HG02973 (cell line): ENCODE data around the gene PICALM.

Experiments
- ATAC-seq: cut with Tn5 transposase; IDR thresholded peaks from one replicate; pipeline ENCODE4 v1.9.1; 2021; ENCODE audit warnings: moderate library complexity; ENCODE audit not compliant: unreplicated experiment

The PICALM gene

DNA sequence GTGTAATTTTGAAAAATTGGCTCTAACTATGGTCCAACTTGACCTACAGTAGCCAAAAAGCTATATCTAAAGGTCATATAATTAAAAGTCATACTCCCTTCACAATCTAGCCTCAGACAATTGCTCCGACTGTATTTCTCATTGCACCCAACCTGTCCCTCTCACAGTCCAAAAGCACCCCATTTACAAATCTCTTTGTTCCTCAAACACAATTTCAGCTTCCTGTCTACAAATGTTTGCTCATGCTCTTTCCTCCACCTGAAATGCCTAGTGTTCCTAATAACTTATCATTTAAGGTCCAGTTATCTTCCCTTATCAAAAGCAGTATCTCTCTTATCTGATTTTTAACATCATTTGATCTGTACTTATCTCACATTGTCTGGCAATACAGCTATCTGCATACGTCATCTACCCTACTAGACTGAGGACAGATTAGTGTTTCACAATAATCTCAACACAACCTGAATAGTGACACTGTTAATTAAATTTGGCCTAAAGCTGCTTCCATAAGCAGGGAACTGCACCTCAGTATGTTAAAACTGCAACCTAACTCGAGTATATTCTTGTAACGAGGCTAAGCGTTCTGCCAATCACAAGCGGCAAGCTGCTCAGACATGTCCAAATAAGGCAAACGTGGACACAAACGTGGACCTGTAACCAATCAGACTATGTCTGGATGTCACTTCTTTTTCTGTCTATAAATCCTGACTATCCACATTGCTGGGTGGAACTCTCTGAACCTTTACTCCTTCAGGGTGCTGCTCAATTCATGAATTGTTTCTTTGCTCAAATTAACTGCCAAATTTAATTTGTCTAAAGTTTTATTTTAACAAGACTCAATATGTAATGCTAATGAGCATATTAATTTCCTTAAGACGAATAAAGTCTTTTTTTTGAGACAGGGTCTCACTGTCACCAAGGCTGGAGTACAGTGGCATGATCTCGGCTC lies 15.9 kb downstream of the PICALM start:
- ATAC-seq, result no peak

DNA sequence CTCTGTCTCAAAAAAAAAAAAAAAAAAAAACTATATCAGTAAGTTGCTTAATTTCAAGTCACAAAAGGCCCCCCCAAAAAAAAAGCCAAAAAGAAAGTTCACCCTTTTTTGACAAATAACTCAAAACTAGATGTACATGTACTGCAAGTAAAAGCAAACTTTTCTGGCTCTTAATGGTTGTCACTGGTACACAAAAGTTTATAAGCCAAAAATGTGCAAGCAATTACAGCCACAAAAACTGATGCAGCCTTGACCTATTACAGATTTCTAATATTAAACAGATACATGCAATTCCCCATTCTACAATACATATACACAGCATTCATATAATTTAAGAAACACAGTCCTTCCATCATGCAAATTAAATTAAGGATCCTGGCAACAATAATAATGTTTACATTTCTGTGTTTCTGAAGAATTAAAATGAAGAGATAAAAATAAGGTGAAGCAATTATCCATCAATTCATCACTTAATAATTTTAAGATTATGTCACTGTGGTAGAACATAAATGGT lies 18.6 kb downstream of the PICALM start:
- no peak for ATAC-seq

DNA sequence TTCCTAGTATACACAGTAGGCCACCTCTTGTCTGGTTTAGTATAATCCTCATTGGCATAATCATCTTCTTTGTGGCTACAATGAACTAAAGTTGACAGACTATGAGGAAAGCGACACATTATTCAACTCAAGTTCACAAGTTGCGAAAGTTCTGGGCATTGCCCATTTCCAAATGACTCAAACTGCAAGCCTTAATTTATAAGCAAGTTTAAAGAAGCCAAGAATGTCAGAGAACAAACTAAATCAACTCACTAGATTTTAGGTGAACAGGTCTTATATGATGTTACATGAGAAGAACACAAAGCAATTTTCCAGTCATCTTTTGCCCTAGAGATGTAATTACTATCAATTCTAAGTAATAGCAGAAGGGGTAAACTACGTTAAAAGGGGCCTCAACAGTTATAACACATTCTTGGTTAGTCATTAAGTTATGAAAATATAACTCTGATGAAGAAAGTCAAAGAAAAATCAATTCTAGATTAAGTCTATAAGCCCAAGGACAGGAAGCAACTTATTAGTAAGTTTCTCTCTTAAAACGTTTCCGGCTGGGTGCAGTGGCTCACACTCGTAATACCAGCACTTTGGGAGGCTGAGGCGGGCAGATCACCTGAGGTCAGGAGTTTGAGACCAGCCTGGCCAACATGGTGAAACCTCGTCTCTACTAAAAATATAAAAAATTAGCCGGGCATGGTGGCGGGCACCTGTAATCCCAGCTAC lies 21.5 kb downstream of the PICALM start:
- ATAC-seq, result no peak

DNA sequence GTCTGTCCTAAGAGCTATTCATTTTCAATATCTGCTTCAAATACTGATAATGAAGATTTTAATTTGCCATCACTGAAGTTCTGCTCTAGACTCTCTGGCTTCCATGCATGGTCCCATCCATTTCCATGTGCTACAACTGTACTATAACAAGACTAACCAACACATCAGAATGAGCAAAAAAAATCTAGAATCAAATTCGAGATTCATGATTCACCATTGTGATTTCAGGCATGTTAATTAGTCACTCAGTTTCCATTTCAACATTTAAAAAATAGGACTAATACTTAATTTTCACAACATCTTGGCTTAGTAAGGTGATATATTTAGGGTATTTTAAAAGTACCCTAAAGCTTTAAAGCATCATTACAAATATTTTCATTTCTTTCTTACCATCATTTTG lies 22.8 kb downstream of the PICALM start:
- no peak for ATAC-seq

DNA sequence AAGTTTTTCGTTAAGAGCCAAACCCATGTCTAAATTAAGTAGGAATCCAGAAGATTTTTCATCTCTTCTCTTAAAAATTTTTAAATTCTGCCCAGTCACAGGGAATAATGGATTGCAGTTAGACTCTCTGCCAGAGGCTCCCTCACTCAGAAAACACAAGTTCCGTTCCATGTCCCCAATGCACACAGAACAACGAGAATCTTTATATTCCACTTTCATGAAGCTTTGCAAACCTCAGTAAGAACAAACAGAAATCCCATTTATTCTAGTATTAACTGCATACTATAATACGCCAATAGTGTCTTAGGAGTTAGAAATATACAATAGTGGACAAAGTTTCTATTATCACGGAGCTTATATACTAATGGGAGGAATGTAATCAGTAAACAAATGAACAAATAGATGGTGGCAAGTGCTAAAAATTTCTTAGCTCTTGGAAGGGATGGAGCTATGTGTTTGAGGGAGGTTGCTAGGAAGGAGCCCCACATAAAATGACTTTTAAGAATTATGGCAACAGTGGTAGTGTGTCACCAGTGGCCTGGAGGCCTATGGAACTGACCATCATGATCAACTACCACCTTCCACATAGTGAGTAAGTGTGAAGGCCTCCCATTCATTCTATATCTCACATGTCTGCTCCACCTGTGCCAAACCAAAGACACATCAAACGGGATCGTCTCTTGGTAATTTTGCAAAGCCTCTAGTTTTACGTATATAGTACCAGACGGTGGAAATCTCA lies 24.9 kb downstream of the PICALM start:
- no peak for ATAC-seq

DNA sequence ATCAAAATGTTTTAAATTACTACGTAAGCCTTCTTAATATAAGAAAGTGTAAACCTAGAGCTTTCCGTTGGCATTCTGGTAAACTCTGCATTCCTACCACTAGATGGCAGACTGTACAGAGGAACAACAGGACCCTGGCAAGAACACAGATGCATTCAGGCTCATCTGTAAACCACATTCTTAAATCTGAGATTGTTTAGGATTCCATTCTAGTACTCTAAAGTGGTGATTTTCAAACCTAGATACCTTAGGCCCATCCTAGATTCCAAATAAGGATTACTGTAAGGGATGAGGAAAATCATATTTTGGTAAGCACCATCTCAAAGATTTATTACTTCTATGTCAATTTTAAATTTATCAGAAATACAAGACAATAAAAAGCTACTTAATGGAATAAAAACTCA lies 26.9 kb downstream of the PICALM start:
- peak; percentile 66 for ATAC-seq

DNA sequence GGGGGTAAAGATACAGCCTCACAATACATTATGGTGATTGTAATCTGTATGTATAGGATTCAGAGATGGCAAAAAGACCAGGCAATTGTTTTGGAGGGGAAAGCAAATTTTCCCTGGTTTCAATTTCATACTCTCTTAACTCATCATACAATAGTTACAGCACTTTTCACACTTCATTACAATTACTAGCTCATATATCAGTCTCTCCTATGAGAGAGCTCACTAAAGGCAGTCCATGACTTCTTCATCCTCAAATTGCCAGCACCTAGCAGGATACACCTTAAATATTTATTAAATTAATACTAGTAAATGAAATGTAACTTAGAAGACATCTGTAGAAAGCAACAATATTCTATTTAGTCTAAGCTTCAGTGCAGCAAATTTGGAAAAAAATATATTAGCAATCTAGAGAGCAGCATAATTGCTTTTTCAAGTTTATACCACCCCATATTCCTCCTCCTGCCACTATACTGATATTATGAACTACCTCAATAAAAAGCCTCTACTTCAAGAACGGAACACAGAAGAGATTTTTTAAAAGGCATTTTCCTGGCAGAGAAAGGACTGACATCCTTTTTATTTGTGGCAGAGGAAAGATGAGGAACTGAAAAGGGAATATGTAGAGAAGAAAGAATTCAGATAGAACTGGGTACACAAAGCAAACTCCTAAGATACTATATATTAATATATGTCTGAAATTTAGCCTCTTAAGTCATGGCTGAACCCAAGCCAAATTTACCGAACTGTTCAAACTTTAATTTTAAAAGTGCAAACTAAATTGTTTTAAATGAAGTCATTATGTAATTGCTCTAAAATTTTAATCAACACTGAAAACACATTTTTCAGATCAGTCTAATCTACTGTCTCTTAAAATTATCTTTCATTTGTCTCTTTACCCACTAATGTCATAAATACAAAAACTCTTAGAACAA lies 27.7 kb downstream of the PICALM start:
- no peak for ATAC-seq

DNA sequence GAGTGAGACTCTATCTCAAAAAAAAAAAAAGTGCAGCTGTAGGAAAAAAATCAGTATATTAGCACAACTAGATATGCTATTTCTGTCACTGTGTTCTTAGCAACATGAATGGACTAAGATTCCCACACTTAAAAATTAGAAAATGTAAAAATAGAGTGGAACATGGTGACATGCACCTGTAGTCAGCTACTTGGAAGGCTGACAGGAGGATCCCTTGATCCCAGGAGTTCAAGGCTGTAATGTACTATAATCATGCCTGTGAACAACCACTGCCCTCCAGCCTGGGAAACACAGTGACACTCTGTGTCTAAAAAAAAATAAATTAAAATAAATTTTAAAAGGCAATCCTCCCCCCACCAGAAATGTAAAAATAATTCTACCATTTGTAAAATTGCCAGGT lies 29.8 kb downstream of the PICALM start:
- no peak for ATAC-seq

DNA sequence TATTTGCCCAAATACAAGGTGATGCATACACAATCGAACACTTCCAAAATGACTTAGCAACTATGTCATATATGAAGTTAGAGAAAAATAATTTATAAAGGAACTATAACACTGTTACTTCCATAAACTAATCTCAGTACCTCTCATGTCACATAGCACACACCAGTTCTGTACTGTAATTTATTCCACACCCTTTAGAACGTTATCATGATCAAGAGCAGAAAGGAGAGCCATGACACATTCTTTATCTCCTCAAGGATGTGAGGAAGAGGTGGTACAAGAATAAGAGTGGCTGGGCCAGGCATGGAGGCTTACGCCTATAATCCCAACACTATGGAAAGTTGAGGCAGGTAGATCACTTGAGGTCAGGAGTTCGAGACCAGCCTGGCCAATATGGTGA lies 31.1 kb downstream of the PICALM start:
- no peak for ATAC-seq

DNA sequence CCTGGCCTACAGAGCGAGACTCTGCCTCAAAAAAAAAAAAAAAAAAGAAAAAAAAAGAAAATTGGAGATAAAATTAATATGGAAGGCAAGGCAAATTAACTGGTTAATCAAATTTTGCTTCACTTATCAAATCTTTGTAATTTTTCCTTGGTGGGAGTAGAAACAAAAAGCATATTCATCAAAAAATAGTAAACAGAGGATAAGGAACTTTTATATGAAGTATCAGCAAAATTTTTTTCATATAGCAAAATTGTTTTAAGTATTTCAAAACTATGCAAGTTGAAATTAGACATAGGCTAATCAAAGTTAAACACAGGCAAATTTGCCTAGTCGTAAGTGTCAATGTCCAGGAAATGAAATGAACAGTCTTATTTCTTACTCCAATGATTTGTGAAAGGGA lies 33.0 kb downstream of the PICALM start:
- ATAC-seq, result no peak

DNA sequence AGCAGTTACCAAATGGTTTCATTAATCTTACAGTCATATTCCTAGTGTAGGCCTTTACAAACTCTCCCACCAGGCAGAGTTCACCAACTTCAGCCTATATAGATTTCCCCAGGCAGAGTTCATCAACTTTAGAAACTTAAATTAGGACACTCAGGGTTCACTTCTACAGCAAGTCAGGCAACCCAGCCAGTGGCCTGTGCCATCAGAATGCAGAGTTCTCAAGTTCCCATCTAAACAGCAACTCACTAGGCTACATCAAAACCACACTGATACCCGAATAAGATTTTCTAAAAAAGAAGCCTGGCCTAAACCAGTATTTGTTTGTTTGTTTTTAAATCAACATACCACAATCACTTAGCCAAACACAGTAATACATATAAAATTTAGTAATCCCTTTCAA lies 33.7 kb downstream of the PICALM start:
- no peak for ATAC-seq

DNA sequence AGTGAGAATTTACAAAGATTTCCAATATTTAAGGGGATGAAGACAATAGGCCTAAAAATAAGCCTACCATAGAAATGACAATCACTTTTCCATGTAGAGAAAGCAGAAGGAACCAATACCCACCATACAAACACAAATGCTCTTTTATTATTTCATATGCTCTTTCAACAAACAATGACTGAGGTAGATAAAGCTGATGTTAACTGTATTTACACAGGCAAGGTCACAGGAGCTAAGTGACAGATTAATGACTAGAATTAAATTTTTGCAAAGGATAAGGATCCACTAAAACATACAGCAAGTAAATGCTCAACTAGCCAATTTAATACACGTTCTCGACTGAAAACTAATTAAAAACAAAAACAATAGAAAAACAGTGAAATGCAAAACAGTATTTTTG lies 34.2 kb downstream of the PICALM start:
- no peak for ATAC-seq

DNA sequence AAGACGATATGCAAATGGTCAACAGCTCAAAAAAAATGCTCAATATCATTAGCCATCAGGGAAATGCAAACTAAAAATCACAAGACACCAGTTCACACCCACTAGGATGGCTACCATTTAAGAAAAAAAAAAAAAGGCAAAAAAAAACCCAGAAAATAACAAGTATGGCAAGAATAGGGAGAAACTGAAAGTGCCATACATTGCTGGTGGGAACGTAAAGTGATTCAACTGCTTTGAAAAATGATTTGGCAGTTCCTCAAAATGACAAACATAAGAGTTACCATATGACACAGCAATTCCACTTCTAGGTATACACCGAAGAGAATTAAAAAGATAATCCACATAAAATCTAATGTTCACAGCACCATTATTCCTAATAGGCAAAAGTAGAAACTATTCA lies 47.5 kb downstream of the PICALM start:
- no peak for ATAC-seq

DNA sequence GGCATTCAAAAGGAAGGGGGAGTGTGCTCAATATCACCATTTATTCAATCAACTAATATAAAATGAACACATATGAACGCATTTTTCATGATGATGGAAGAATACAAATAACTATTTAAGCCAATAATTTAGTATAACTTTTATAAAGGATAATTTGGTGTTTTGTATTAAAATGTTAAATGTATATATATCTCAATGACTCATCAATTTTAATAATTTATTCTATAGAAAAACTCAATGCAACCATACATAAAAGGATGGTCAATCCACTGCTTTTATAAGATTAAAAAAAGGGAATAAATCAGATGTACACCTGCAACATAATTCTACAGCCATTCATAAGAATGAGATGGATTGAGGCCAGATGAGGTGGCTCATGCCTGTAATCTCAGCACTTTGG lies 50.6 kb downstream of the PICALM start:
- ATAC-seq, result no peak

DNA sequence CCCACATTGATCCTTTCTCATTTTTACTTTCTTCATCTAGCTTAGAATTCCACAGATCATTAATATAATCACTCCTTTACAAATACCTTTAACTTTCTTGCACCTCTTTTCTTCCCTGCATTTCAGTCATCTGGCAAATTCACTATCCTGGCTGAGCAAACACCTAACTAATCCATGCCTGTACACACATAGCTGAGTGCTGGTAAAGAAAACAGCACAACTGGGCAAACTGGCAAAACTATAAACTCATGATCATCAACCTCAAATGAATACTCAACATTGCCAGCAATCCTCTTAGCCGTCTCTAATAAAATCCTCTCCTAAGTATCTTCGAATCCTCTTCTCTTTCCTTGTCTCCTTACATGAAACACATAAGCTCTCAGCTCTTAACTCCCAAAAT lies 52.4 kb downstream of the PICALM start:
- no peak for ATAC-seq

DNA sequence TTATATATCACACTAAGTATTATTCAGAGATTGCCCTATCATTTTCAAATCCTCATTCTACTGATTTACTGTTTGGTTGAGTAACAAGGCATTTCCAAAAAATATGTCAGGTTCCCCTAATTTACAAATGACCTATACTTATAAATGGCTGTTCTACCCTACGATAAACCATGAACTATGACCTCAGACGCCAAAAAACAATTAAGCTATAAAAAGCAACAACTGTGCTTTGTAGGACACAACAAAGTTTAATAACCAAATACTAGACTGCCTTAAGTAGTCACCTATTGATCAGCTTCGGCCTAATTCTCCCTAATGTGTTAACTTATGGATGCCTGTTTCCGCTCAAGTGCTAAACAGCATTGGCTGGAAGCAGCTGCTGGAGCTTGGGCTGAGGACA lies 53.2 kb downstream of the PICALM start:
- ATAC-seq, result no peak

DNA sequence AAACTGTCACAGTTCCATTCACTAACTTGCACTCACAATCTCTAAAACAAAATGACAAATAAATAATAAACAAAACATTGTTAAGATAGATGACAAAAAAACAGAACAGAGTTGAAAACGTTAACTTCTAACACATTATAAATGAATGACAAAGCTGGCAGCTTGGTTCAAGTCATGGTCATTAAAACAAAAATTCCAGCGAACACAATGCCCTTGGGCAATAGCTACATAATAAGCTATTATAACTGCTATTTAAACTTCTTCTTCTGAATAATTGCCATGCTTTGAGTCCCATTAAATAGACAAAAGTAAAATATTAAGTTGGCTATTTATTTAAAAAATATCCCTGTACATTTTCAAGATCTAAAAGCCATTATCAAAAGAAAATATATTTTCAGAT lies 54.7 kb downstream of the PICALM start:
- no peak for ATAC-seq

DNA sequence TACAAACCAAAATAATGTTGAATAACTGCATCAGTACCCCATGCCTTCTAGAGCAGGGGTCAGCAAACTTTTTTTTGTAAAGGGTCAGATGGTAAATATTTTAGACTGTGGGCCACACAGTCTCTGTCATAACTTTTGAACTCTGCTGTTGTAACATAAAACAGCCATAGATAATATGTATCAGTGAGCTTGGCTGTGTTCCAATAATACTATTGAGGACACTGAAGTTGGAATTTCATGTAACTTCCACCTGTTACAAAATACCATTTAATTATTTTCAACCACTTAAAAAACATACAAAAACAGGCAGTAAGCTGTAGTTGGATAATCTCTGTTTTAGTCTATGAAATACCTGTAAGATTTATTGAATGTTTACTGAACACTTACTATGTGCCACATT lies 55.2 kb downstream of the PICALM start:
- ATAC-seq, result no peak

DNA sequence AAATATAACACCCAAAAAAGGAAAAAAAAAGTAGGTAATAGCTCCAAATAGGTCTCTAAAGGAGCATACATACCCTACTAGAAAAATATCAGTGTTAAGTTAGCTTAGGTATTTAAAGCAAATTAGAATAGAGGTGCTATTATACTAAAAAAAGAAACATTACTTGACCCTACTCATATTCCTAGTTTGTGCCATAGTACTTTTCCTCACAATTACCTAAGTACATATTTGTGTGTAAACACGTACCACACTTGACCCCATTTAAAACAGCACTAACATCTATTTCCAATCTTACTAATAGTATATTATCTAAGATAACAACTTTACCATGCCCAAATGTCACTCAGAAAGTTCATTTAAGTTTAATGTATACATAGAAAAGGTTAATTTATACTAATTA lies 57.7 kb downstream of the PICALM start:
- ATAC-seq, result no peak

DNA sequence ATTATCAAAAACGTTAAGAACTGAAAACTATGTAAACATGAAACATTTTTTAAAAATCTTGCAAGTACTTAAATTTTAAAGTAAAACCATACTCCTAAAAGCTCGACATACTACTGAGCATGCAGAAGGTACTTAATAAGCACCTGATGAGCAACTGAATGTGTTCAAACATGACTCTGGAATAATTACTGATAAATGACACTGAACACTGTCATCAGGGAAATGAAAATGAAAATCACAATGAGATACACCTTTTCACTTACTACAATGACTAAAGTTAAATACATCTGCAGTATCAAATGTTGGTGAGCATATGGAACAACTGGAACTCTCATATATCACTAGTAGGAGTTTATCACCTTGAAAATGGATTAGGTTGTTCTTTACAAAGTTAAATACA lies 65.2 kb downstream of the PICALM start:
- ATAC-seq, result no peak
